ENCODE measurements around the gene GRK2.
"Not testable (repeated sequence)": the region's sequence is repeated elsewhere in the genome, so short reads cannot be mapped to it uniquely, and the experiment has no call there.

GRK2 gene

GRCh38 chr11:67266449-67267187 is at the start of gene GRK2:
Gene GRK2 (plus strand): TSS chr11:67266473. CDS start chr11:67266700, 227 bp downstream.
- H3K27ac ChIP-seq = peak within 1 kb of the TSS; percentile 100
- TF ChIP-seq CTCF (conservative IDR thresholded peaks at IDR 0.05) = no peak

- no peak overlapping the region for H3K27ac ChIP-seq
- TF ChIP-seq CTCF (conservative IDR thresholded peaks at IDR 0.05) = no peak
Observed at GRCh38 chr11:67227726-67228125, 38.5 kb upstream of the GRK2 start.

GRCh38 chr11:67230406-67230805 is 35.9 kb upstream of the GRK2 start:
- no peak overlapping the region for H3K27ac ChIP-seq
- no peak for TF ChIP-seq CTCF (conservative IDR thresholded peaks at IDR 0.05)

GRCh38 chr11:67230886-67231285 is 35.4 kb upstream of the GRK2 start:
- H3K27ac ChIP-seq = no peak overlapping the region
- no peak for TF ChIP-seq CTCF (conservative IDR thresholded peaks at IDR 0.05)

GRCh38 chr11:67233584-67234190 is 32.6 kb upstream of the GRK2 start:
- TF ChIP-seq CTCF (conservative IDR thresholded peaks at IDR 0.05) = no peak
- H3K27ac ChIP-seq = no peak overlapping the region

GRCh38 chr11:67234571-67234970 is 31.7 kb upstream of the GRK2 start:
- not testable (repeated sequence) for H3K27ac ChIP-seq

GRCh38 chr11:67237574-67237973 is 28.7 kb upstream of the GRK2 start:
- peak overlapping the region; percentile 93 for H3K27ac ChIP-seq
- no peak for TF ChIP-seq CTCF (conservative IDR thresholded peaks at IDR 0.05)
